ENCODE results near the gene DAAM1.

Gene DAAM1

DNA sequence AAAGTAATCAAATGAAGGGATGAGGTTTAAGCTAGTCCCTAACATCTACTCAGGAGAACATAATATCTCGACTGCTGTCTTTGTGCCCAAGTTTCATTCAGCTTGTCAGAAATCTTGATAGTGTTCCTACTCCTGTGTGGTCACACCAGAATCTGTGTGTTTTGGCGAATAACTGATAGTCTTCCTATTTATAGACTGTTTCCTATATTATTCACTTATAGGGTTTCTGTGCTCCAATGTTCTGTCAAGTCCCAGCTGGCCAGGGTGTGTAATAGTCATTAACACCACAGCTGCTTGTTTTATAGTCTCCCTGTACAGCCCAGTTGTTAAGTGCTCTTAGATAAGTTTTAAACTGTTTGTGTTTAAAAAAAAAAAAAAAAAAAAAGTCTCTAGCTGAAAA is 230.8 kb downstream of the DAAM1 start:
- Mint-ChIP-seq H3K9me3 (no peaks in the 10 kb centered on the region), H3K36me3 (no peaks in the 10 kb centered on the region), H3K4me3 (no peak overlapping the region), H3K4me1 (peaks cover 15% of the 10 kb centered on the region), H3K27me3 (no peaks in the 10 kb centered on the region), H3K27ac (no peak overlapping the region)
- no peak for DNase-seq (ENCODE audit: low spot score in 2 of 2)
- ATAC-seq (ENCODE audit: low read depth), result no peak

Measured in memory B cell (primary cell).